HG03439 (cell line): ENCODE measurements around the gene HHIPL1.
"Not testable (repeated sequence)": the region's sequence is repeated elsewhere in the genome, so short reads cannot be mapped to it uniquely, and the experiment has no call there.

ENCODE experiments used
- ATAC-seq: cut with Tn5 transposase; IDR thresholded peaks from one replicate; pipeline ENCODE4 v1.9.1; 2021; ENCODE audit warnings: mild to moderate bottlenecking, moderate library complexity; ENCODE audit not compliant: unreplicated experiment

Gene HHIPL1

GRCh38 chr14:99658218-99658845 is 13.4 kb downstream of the HHIPL1 start:
- ATAC-seq: no peak

GRCh38 chr14:99659333-99659741 is 14.4 kb downstream of the HHIPL1 start:
- ATAC-seq: no peak

GRCh38 chr14:99660006-99660566 is 15.2 kb downstream of the HHIPL1 start:
- no peak for ATAC-seq

GRCh38 chr14:99660794-99661193 is 15.9 kb downstream of the HHIPL1 start:
- ATAC-seq: no peak

GRCh38 chr14:99661206-99661605 is 16.3 kb downstream of the HHIPL1 start:
- ATAC-seq: not testable (repeated sequence)

GRCh38 chr14:99662846-99663245 is 17.9 kb downstream of the HHIPL1 start:
- no peak for ATAC-seq

- ATAC-seq: no peak
Observed at GRCh38 chr14:99663386-99664057, 18.6 kb downstream of the HHIPL1 start.

- no peak for ATAC-seq
Observed at GRCh38 chr14:99664058-99664936, 19.4 kb downstream of the HHIPL1 start.

- ATAC-seq: no peak
Observed at GRCh38 chr14:99664937-99665273, 20.0 kb downstream of the HHIPL1 start.

- ATAC-seq: no peak
Observed at GRCh38 chr14:99666533-99666932, 21.6 kb downstream of the HHIPL1 start.

- ATAC-seq: no peak
Observed at GRCh38 chr14:99667045-99667444, 22.1 kb downstream of the HHIPL1 start.

- no peak for ATAC-seq
Observed at GRCh38 chr14:99667821-99668220, 22.9 kb downstream of the HHIPL1 start.

- no peak for ATAC-seq
Observed at GRCh38 chr14:99668307-99669295, 23.7 kb downstream of the HHIPL1 start.

GRCh38 chr14:99670361-99671234 is 25.7 kb downstream of the HHIPL1 start:
- no peak for ATAC-seq

- ATAC-seq: no peak
Observed at GRCh38 chr14:99671235-99672224, 26.6 kb downstream of the HHIPL1 start.

GRCh38 chr14:99672506-99673304 is 27.8 kb downstream of the HHIPL1 start:
- no peak for ATAC-seq

GRCh38 chr14:99673305-99674063 is 28.6 kb downstream of the HHIPL1 start:
- no peak for ATAC-seq
